HepG2 (cell line): Measurements from ENCODE around the gene DCTN2. TPM values are rescaled to one million over a fixed set of nuclear protein-coding genes. Genes with fewer than 3 reads are reported as not detected.
A peak's percentile ranks its signal among the peaks of the same experiment; 100 is the strongest.

Experiments used
- CREB1 ChIP-seq, 2 experiments: fragments of 450-650 bp in 1 of 2; IDR thresholded peaks; 2 replicates each; pipeline ENCODE4 v1.6.1; 2016 to 2017; ENCODE audit warnings: control low read depth in 1 of 2, mild to moderate bottlenecking in 1 of 2, missing compliant biosample characterization in 1 of 2, missing genetic modification characterization in 1 of 2
- CSRNP1 ChIP-seq: sonication (generic); formaldehyde crosslinking; IDR thresholded peaks from 2 replicates; pipeline ENCODE4 v1.8.1; 2023; ENCODE audit warnings: mild to moderate bottlenecking, missing genetic modification reagents
- MEF2D ChIP-seq: sonication (generic); formaldehyde crosslinking; IDR thresholded peaks from 2 replicates; pipeline ENCODE4 v1.5.1; 2020; ENCODE audit warnings: mild to moderate bottlenecking, missing genetic modification reagents
- NFIB ChIP-seq: sonication (generic); formaldehyde crosslinking; IDR thresholded peaks from 2 replicates; pipeline ENCODE4 v1.9.0; 2021; ENCODE audit warnings: missing genetic modification reagents, mild to moderate bottlenecking, borderline replicate concordance
- ONECUT2 ChIP-seq: sonication (generic); formaldehyde crosslinking; IDR thresholded peaks from 2 replicates; pipeline ENCODE4 v1.4.0; 2020; ENCODE audit warnings: missing genetic modification reagents
- PRDM15 ChIP-seq: sonication (generic); formaldehyde crosslinking; IDR thresholded peaks from 2 replicates; pipeline ENCODE4 v1.4.0; 2020; ENCODE audit warnings: missing genetic modification reagents
- SNAPC4 ChIP-seq: sonication (generic); formaldehyde crosslinking; IDR thresholded peaks from 2 replicates; pipeline ENCODE4 v1.4.0; 2020; ENCODE audit warnings: mild to moderate bottlenecking, missing genetic modification reagents
- SNAPC5 ChIP-seq: sonication (generic); formaldehyde crosslinking; IDR thresholded peaks from 2 replicates; pipeline ENCODE4 v1.8.1; 2023; ENCODE audit warnings: mild to moderate bottlenecking, missing genetic modification reagents, borderline replicate concordance
- ZBTB38 ChIP-seq: sonication (generic); formaldehyde crosslinking; IDR thresholded peaks from 2 replicates; pipeline ENCODE4 v1.5.1; 2020; ENCODE audit warnings: mild to moderate bottlenecking, missing genetic modification reagents
- ZNF317 ChIP-seq: sonication (generic); formaldehyde crosslinking; IDR thresholded peaks from 2 replicates; pipeline ENCODE4 v1.5.0; 2020; ENCODE audit warnings: mild to moderate bottlenecking, missing genetic modification reagents
- ZNF33B ChIP-seq: sonication (generic); formaldehyde crosslinking; IDR thresholded peaks from 2 replicates; pipeline ENCODE4 v1.5.1; 2020; ENCODE audit warnings: mild to moderate bottlenecking, missing genetic modification reagents
- ZNF550 ChIP-seq: sonication (generic); formaldehyde crosslinking; IDR thresholded peaks from 2 replicates; pipeline ENCODE4 v1.4.0; 2020; ENCODE audit warnings: mild to moderate bottlenecking, missing genetic modification reagents, borderline replicate concordance
- ZNF619 ChIP-seq: sonication (generic); formaldehyde crosslinking; IDR thresholded peaks from 2 replicates; pipeline ENCODE4 v1.4.0; 2020; ENCODE audit warnings: mild to moderate bottlenecking, missing genetic modification reagents
- ZNF747 ChIP-seq: sonication (generic); formaldehyde crosslinking; IDR thresholded peaks from 2 replicates; pipeline ENCODE4 v1.8.1; 2023; ENCODE audit warnings: missing genetic modification reagents, mild to moderate bottlenecking, borderline replicate concordance
- ZNF800 ChIP-seq: sonication (generic); formaldehyde crosslinking; IDR thresholded peaks from 2 replicates; pipeline ENCODE4 v1.4.0; 2020; ENCODE audit warnings: missing genetic modification reagents
- polyA plus RNA-seq, 8 experiments: library from polyadenylated mRNA; depleted of rRNA in 3 of 8; stranded (reverse) in 7 of 8; unstranded in 1 of 8; fragments of >200 nt; fragmentation: Illumina TruSeq in 4 of 8; extraction: Trizol in 4 of 8; gene quantifications; 2 replicates each; pipeline versions ENCODE4 v1.2.1 to v1.2.3, GENCODE V29; 2011 to 2016; ENCODE audit warnings: low read depth in 4 of 8, missing spikeins in 1 of 8, mixed read lengths in 1 of 8; ENCODE audit not compliant: insufficient read depth in 1 of 8
- total RNA-seq, 5 experiments: library from RNA; depleted of rRNA; stranded (reverse); fragments of >200 nt; fragmentation: Illumina TruSeq; extraction: Trizol; gene quantifications; 2 replicates each; pipeline ENCODE4 v1.2.3, GENCODE V29; 2016; ENCODE audit warnings: low read depth in 1 of 5

The DCTN2 gene
- total and polyA plus RNA-seq, 2 of the 13 experiments (the other 11 are each of a cell fraction or from before 2014, with no cell fraction given), result 72.0 to 77.4 TPM

GRCh38 chr12:57487597-57488401 is 59.2 kb downstream of the DCTN2 start, which contains the start of gene MARS1 (continued):
- no peak for TF ChIP-seq NFIB (CRISPR knock-in tag)
- no peak; the same call in 1 of the 2 replicates for TF ChIP-seq PRDM15 (CRISPR knock-in tag)
- peak; percentile 54 for TF ChIP-seq MEF2D
- TF ChIP-seq ZNF33B (CRISPR knock-in tag), result no peak
- TF ChIP-seq ONECUT2 (CRISPR knock-in tag), result no peak
- TF ChIP-seq SNAPC5 (CRISPR knock-in tag), result no peak
- no peak for TF ChIP-seq SNAPC4 (CRISPR knock-in tag)
- no peak for TF ChIP-seq CSRNP1 (CRISPR knock-in tag)
- TF ChIP-seq ZNF800 (CRISPR knock-in tag), result no peak
- TF ChIP-seq ZNF550 (CRISPR knock-in tag), result no peak
- no peak for TF ChIP-seq ZBTB38
- no peak for TF ChIP-seq ZNF317 (CRISPR knock-in tag)
- TF ChIP-seq ZNF619 (CRISPR knock-in tag), result no peak
- TF ChIP-seq ZNF747, result peak; percentile 78; the same call in 1 of the 2 replicates
- no peak for TF ChIP-seq CREB1 (IDR thresholded peaks at IDR 0.05)
- TF ChIP-seq CREB1 (CRISPR knock-in tag; IDR thresholded peaks at IDR 0.05), result peak; percentile 80
